HUES48 (cell line): ENCODE data around the gene HS3ST4.

Experiments used
- H3K27ac ChIP-seq: one replicate; pipeline ENCODE4 v1.7.0; 2013; ENCODE audit warnings: low read depth, low read length, inconsistent platforms
- H3K27me3 ChIP-seq: 2 replicates; pipeline ENCODE4 v1.6.1; 2013; ENCODE audit warnings: mild to moderate bottlenecking, low read length; ENCODE audit not compliant: control insufficient read depth, insufficient read depth
- H3K36me3 ChIP-seq: 2 replicates; pipeline ENCODE4 v1.6.1; 2013; ENCODE audit warnings: low read length; ENCODE audit not compliant: control insufficient read depth, insufficient read depth
- H3K4me1 ChIP-seq: 2 replicates; pipeline ENCODE4 v1.6.1; 2013; ENCODE audit warnings: mild to moderate bottlenecking, low read length; ENCODE audit not compliant: control insufficient read depth, insufficient read depth
- H3K4me3 ChIP-seq: 2 replicates; pipeline ENCODE4 v1.5.1; 2013; ENCODE audit warnings: mild to moderate bottlenecking, low read depth, low read length
- H3K9ac ChIP-seq: 2 replicates; pipeline ENCODE4 v1.6.1; 2013; ENCODE audit warnings: mild to moderate bottlenecking, low read depth, low read length, moderate library complexity
- H3K9me3 ChIP-seq: 2 replicates; pipeline ENCODE4 v1.6.1; 2013; ENCODE audit warnings: low read length; ENCODE audit not compliant: control insufficient read depth, insufficient read depth

Gene HS3ST4

DNA sequence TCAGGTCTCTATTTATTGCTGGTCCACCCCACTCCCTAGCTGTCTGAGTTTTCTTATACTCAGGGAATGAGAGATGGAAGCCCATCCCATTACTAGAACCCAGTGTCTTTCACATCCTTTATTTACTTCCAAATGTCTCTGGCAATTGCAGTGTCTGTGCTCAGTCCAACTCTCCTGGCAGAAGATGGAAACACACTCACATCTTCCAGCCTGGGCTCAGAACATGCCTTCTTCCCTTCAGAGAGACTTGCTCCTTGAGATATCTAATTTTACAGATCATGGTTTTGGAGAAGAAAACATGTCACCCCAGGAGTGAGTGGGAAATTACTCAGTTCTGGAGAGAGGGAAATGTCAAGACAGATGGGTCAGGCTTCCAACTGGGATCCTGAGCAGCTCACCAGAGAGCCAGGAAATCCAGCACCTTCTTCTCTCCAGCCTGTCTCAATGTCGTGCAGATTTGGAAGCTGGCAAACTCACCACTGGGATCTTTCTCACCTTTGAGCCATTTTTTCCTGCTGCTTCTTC is 494.4 kb downstream of the HS3ST4 start:
- Histone ChIP-seq H3K4me3 (no peak overlapping the region), H3K9ac (no peak overlapping the region), H3K4me1 (no peaks in the 10 kb centered on the region), H3K27me3 (no peaks in the 10 kb centered on the region), H3K36me3 (no peaks in the 10 kb centered on the region), H3K27ac (no peak overlapping the region), H3K9me3 (no peaks in the 10 kb centered on the region)
